Measurements from ENCODE around the gene MARCHF3. TPM values are rescaled to one million over a fixed set of nuclear protein-coding genes. Genes with fewer than 3 reads are reported as not detected.

Gene MARCHF3
- total RNA-seq, 2 experiments from 2014 or later: 5.4 to 7.0 TPM

DNA sequence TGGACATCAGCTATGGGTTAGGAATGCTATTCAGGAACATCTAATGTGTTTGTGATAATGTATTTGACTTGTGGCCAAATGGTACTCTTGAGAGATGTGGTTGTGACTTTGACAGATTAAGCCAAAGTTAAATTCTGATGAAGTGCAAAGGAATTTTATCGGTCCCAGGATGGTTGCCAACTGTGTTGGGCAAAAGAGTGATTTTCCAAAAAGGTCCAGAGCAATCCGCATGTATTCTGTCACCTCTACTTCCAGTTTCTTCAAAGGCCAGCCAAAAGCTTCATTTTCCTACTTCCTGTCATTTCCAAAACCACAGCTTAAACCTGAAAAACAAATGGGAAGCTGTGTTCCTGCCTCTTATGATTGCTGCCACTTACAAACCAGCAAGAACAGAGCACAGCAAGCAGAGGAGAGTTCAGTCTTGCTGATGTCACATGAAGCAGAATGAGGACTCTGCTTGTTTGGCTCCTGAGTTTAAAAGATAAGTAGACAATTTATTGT, 59.8 kb downstream of the MARCHF3 start:
- H3K9me2 ChIP-seq (ENCODE audit: insufficient read depth, low read length): no peaks in the 10 kb centered on the region
- peak overlapping the region; percentile 90 for H3K27ac ChIP-seq (ENCODE audit: low read depth, low read length, poor library complexity, severe bottlenecking)
- no peak for TF ChIP-seq EZH2phosphoT487 (IDR thresholded peaks at IDR 0.05; ENCODE audit: borderline replicate concordance, low read depth, low read length)
- TF ChIP-seq, protein P1, sequence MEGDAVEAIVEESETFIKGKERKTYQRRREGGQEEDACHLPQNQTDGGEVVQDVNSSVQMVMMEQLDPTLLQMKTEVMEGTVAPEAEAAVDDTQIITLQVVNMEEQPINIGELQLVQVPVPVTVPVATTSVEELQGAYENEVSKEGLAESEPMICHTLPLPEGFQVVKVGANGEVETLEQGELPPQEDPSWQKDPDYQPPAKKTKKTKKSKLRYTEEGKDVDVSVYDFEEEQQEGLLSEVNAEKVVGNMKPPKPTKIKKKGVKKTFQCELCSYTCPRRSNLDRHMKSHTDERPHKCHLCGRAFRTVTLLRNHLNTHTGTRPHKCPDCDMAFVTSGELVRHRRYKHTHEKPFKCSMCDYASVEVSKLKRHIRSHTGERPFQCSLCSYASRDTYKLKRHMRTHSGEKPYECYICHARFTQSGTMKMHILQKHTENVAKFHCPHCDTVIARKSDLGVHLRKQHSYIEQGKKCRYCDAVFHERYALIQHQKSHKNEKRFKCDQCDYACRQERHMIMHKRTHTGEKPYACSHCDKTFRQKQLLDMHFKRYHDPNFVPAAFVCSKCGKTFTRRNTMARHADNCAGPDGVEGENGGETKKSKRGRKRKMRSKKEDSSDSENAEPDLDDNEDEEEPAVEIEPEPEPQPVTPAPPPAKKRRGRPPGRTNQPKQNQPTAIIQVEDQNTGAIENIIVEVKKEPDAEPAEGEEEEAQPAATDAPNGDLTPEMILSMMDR (conservative IDR thresholded peaks at IDR 0.05; ENCODE audit: low read length): no peak
- H3K79me2 ChIP-seq (ENCODE audit: insufficient read depth, low read depth, low read length): peaks cover 33% of the 10 kb centered on the region; the same call in 1 of the 2 replicates
- 0 out of 2 replicates have a peak, but pooled peaks cover 8% of the 10 kb centered on the region for H3K9me3 ChIP-seq (ENCODE audit: low read length)
- peak overlapping the region; percentile 66 for H3K4me2 ChIP-seq (ENCODE audit: low read length)
- ChIA-PET CTCF (ENCODE audit: unreplicated experiment) (interaction anchor here (1.0 kb wide), 1 partner anchor 12 kb away, joined by 3 read pairs; no protein-coding TSS in a partner anchor), POLR2A (interaction anchor here (0.7 to 2.5 kb wide), 4 partner anchors 9 to 899 kb away, joined by 3 to 6 read pairs (median 4); no protein-coding TSS in a partner anchor)
- H4K20me1 ChIP-seq (ENCODE audit: insufficient read depth, low read length): no peaks in the 10 kb centered on the region
- BruUV-seq (replicated peaks): no TSS peak
- no peak overlapping the region; the same call in 1 of the 2 replicates for H2AFZ ChIP-seq (ENCODE audit: low read length)
- H3K4me3 ChIP-seq (ENCODE audit: low read depth, low read length, poor library complexity, severe bottlenecking): peak overlapping the region; percentile 63
- DNase-seq (ENCODE audit: low spot score): no peak
- no peaks in the 10 kb centered on the region for H3K36me3 ChIP-seq (ENCODE audit: insufficient read depth, low read length)
- intact Hi-C loops (cut with micrococcal nuclease; ENCODE audit: unreplicated experiment): loop anchor here (5.0 kb wide), 1 partner anchor 193 kb away; the partner anchor contains the start of gene LMNB1
- H3K4me1 ChIP-seq (ENCODE audit: insufficient read depth, low read length, poor library complexity, severe bottlenecking): peaks cover 71% of the 10 kb centered on the region

DNA sequence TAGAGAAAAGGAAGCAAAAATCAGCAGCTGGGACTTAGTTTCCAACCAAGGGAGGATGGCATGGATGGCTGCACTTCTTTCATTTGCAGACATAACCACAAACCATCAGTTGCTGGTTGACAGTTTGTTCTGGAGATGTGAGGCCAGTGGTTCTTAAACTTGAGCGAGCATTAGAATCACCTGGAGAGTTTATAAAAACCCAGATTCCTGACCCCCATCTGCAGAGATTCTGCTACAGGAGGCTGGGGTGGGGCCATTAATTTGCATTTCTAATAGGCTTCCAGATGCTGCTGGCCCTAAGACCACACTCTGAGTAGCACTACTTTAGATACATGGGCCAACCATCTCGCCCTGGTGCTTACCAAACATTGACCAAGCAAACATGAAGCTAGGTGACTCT, 60.8 kb downstream of the MARCHF3 start:
- peak overlapping the region; percentile 90 for H3K27ac ChIP-seq (ENCODE audit: low read depth, low read length, poor library complexity, severe bottlenecking)
- no TSS peak for BruUV-seq (replicated peaks)
- POLR2A ChIA-PET: interaction anchor here (0.8 to 1.5 kb wide), 3 partner anchors 14 to 194 kb away, joined by 3 to 4 read pairs (median 4); no protein-coding TSS in a partner anchor
- 0 out of 2 replicates have a peak, but pooled peaks cover 8% of the 10 kb centered on the region for H3K9me3 ChIP-seq (ENCODE audit: low read length)
- peak; percentile 77 for DNase-seq (ENCODE audit: low spot score)
- peaks cover 76% of the 10 kb centered on the region for H3K4me1 ChIP-seq (ENCODE audit: insufficient read depth, low read length, poor library complexity, severe bottlenecking)
- H3K79me2 ChIP-seq (ENCODE audit: insufficient read depth, low read depth, low read length): peaks cover 31% of the 10 kb centered on the region; the same call in 1 of the 2 replicates
- CTCF ChIA-PET (ENCODE audit: unreplicated experiment): interaction anchor here (1.0 kb wide), 2 partner anchors 13 to 19 kb away, joined by 3 read pairs; no protein-coding TSS in a partner anchor
- no peaks in the 10 kb centered on the region for H4K20me1 ChIP-seq (ENCODE audit: insufficient read depth, low read length)
- TF ChIP-seq EZH2phosphoT487 (IDR thresholded peaks at IDR 0.05; ENCODE audit: borderline replicate concordance, low read depth, low read length): no peak
- TF ChIP-seq, protein P1 (conservative IDR thresholded peaks at IDR 0.05; ENCODE audit: low read length): no peak
- H3K4me3 ChIP-seq (ENCODE audit: low read depth, low read length, poor library complexity, severe bottlenecking): peak overlapping the region; percentile 63
- no peaks in the 10 kb centered on the region for H3K9me2 ChIP-seq (ENCODE audit: insufficient read depth, low read length)
- H3K36me3 ChIP-seq (ENCODE audit: insufficient read depth, low read length): no peaks in the 10 kb centered on the region
- peak overlapping the region; percentile 66 for H3K4me2 ChIP-seq (ENCODE audit: low read length)
- peak overlapping the region; percentile 2; the same call in 1 of the 2 replicates for H2AFZ ChIP-seq (ENCODE audit: low read length)
- intact Hi-C loops (cut with micrococcal nuclease; ENCODE audit: unreplicated experiment): no loop called here
